Body of pancreas (tissue), 4 donors: ENCODE data around the gene ITPRID1. TPM values are rescaled to one million over a fixed set of nuclear protein-coding genes. Genes with fewer than 3 reads are reported as not detected.

Experiments
- ATAC-seq: fragments of 150-250 bp; one replicate; pipeline ENCODE4 v1.9.1; 2016
- DNase-seq, 4 donors: peaks; one replicate each; pipeline ENCODE4 v3.0.0-alpha.2; 2019
- H3K27ac ChIP-seq, 4 donors: fragments of 200-600 bp; sonication (generic); 1 replicate in 3 of 4; 2 replicates in 1 of 4; pipeline versions ENCODE4 v1.5.1 to v1.6.1; 2016 to 2019; ENCODE audit warnings: mild to moderate bottlenecking in 1 of 4, mixed read lengths in 1 of 4, moderate library complexity in 1 of 4
- H3K27me3 ChIP-seq, 2 donors: fragments of 200-600 bp; sonication (generic); one replicate each; pipeline ENCODE4 v1.6.0; 2016; ENCODE audit warnings: mild to moderate bottlenecking in 1 of 2
- H3K36me3 ChIP-seq, 2 donors: fragments of 200-600 bp; sonication (generic); replicated peaks in 1 of 2; 2 replicates each; pipeline ENCODE4 v1.5.1; 2016; ENCODE audit warnings: low read depth in 2 of 2; ENCODE audit not compliant: insufficient read depth in 1 of 2
- H3K4me1 ChIP-seq: fragments of 200-600 bp; sonication (generic); one replicate; pipeline ENCODE4 v1.6.0; 2016
- H3K4me3 ChIP-seq, 2 donors: fragments of 200-600 bp; sonication (generic); 1 replicate in 1 of 2; 2 replicates in 1 of 2; pipeline ENCODE4 v1.5.1; 2016 to 2019
- H3K9me3 ChIP-seq, 3 donors: fragments of 200-600 bp; sonication (generic); 1 replicate in 2 of 3; 2 replicates in 1 of 3; pipeline ENCODE4 v1.5.1; 2016
- POLR2A ChIP-seq, 3 donors: fragments of 450-650 bp; IDR thresholded peaks; one replicate each; pipeline ENCODE4 v1.6.1; 2016; ENCODE audit warnings: antibody characterized with exemption in 3 of 3, mild to moderate bottlenecking in 2 of 3
- WGBS, 2 donors: methylation state at CpG; one replicate each; pipeline ENCODE4 v1.1.5; 2017; 5-methylcytosine and 5-hydroxymethylcytosine counted together
- intact Hi-C: fragments of 100-400 bp; cut with DNase I; formaldehyde crosslinking; loops from one replicate; pipeline ENCODE4 v1.15.1; 2023
- total RNA-seq, 2 donors: library from RNA; depleted of rRNA; stranded (reverse); fragments of >200 nt; gene quantifications; one replicate each; pipeline ENCODE4 v1.1.0, GENCODE V29; 2016
- TF ChIP-seq, protein P1 (sequence below), 7 experiments: fragments of 450-650 bp in 4 of 7; fragments of 200-600 bp in 3 of 7; sonication (generic) in 3 of 7; IDR thresholded peaks; one replicate each; pipeline ENCODE4 v1.5.1; 2016 to 2019; ENCODE audit warnings: antibody characterized with exemption in 7 of 7

ITPRID1 gene
- total RNA-seq, 2 donors from 2014 or later, result not detected

DNA sequence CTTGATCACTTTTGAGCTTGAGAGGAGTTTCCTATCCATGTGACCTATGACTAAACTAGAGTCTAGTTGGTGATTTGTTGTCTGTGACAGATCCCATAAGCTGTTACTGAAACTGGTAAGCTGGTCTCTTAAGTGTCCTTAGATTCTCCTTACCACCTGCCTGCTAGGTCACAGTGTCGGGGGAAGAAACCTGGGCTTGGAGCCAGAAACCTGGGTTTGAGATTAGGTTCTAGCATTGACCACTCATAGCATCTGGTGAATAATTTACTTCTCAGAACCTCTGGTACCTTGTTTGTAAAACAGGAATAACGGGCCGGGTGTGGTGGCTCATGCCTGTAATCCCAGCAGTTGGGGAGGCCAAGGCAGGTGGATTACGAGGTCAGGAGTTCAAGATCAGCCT lies 21.8 kb upstream of the ITPRID1 start:
- Histone ChIP-seq H3K4me1 (no peaks in the 10 kb centered on the region), H3K36me3 (no peaks in the 10 kb centered on the region), H3K27ac (no peak overlapping the region), H3K9me3 (no peaks in the 10 kb centered on the region), H3K27me3 (no peaks in the 10 kb centered on the region), H3K4me3 (no peak overlapping the region)
- no peak for ATAC-seq
- WGBS, 2 donors, result 47 to 48% methylated on average over 3 to 4 of the region's 4 CpGs
- TF ChIP-seq POLR2A (IDR thresholded peaks at IDR 0.05), result no peak
- TF ChIP-seq, protein P1, sequence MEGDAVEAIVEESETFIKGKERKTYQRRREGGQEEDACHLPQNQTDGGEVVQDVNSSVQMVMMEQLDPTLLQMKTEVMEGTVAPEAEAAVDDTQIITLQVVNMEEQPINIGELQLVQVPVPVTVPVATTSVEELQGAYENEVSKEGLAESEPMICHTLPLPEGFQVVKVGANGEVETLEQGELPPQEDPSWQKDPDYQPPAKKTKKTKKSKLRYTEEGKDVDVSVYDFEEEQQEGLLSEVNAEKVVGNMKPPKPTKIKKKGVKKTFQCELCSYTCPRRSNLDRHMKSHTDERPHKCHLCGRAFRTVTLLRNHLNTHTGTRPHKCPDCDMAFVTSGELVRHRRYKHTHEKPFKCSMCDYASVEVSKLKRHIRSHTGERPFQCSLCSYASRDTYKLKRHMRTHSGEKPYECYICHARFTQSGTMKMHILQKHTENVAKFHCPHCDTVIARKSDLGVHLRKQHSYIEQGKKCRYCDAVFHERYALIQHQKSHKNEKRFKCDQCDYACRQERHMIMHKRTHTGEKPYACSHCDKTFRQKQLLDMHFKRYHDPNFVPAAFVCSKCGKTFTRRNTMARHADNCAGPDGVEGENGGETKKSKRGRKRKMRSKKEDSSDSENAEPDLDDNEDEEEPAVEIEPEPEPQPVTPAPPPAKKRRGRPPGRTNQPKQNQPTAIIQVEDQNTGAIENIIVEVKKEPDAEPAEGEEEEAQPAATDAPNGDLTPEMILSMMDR (IDR thresholded peaks at IDR 0.05), result no peak
- DNase-seq, result no peak
- intact Hi-C loops, result no loop called here

DNA sequence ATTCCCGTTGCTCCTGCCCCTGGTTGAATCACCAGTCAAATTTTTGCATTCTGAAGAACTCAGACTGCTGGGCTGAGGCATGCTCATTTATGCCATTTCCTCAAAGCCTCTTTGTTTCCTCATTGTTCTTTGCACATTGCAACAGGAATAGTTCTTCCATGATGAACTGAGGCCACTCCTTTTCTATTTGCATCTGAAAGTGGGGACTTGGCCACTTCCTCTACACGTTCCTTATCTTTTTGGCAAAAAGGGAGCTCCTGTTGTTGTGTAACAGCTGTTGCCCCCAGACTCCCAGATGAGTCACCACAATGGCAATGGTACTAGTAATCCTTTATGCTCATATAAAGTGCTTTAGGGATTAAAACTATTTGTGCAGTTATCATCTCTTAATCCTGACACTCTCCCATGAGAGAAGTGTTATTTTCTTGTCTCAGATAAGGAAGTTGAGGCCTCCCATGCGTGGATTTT lies 20.1 kb upstream of the ITPRID1 start:
- no peak for TF ChIP-seq POLR2A (IDR thresholded peaks at IDR 0.05)
- TF ChIP-seq, protein P1 (IDR thresholded peaks at IDR 0.05), result no peak
- ATAC-seq (peak; percentile 86), DNase-seq (peak in 3 of 4 donors; percentile 13 to 57 (median 19))
- no peak overlapping the region for H3K4me3 ChIP-seq
- no peaks in the 10 kb centered on the region for H3K36me3 ChIP-seq
- no peaks in the 10 kb centered on the region for H3K27me3 ChIP-seq
- intact Hi-C loops, result no loop called here
- H3K27ac ChIP-seq, result peak overlapping the region in 3 of 4 donors; percentile 10 to 78 (median 58)
- no peaks in the 10 kb centered on the region for H3K9me3 ChIP-seq
- H3K4me1 ChIP-seq, result no peaks in the 10 kb centered on the region
- WGBS, 2 donors, result 21 to 24% methylated on average over 3 of the region's 3 CpGs

DNA sequence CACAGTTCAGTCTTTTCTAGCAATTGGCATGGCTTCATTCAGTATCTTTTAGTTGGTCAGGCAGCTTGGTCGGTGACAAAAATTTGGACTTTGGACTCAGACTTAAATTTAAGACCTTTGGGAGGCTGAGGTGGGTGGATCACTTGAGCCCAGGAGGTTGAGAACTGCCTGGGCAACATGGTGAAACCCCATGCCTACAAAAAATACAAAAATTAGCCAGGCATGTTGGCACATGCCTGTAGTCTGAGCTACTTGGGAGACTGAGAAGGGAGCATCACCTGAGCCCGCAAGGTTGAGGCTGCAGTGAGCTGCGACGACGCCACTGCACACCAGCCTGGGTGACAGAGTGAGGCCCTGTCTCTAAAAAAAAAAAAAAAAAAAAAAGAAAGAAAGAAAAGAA lies 19.5 kb upstream of the ITPRID1 start:
- Histone ChIP-seq H3K27me3 (no peaks in the 10 kb centered on the region), H3K27ac (peak overlapping the region in 3 of 4 donors; percentile 10 to 78 (median 58)), H3K9me3 (no peaks in the 10 kb centered on the region), H3K4me1 (peaks cover 2% of the 10 kb centered on the region), H3K4me3 (no peak overlapping the region), H3K36me3 (no peaks in the 10 kb centered on the region)
- TF ChIP-seq POLR2A (IDR thresholded peaks at IDR 0.05), result no peak
- TF ChIP-seq, protein P1 (IDR thresholded peaks at IDR 0.05), result no peak
- intact Hi-C loops, result no loop called here
- no peak for ATAC-seq
- DNase-seq, result no peak
- 62 to 80% methylated on average over 5 of the region's 5 CpGs for WGBS, 2 donors

DNA sequence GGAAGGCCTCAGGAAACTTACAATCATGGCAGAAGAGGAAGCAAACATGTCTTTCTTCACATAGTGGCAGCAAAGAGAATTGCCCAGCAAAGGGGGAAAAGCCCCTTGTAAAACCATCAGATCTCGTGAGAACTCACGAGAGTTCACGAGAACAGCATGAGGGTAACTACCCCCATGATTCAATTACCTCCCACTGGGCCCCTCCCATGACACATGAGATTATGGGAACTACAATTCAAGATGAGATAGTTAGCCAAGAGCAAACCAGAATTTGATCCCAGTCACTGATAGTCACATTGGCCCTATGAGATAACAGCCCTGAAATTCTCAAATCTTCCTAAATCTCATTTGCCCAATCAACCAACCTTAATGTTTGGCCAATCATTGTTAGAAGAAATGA lies 18.2 kb upstream of the ITPRID1 start:
- H3K9me3 ChIP-seq, result no peaks in the 10 kb centered on the region
- ATAC-seq (no peak), DNase-seq (no peak)
- no peak overlapping the region for H3K27ac ChIP-seq
- 80 to 88% methylated on average over 3 of the region's 3 CpGs for WGBS, 2 donors
- TF ChIP-seq, protein P1 (IDR thresholded peaks at IDR 0.05), result no peak
- TF ChIP-seq POLR2A (IDR thresholded peaks at IDR 0.05), result no peak
- intact Hi-C loops, result no loop called here
- H3K4me3 ChIP-seq, result no peak overlapping the region
- peaks cover 15% of the 10 kb centered on the region for H3K4me1 ChIP-seq
- no peaks in the 10 kb centered on the region for H3K36me3 ChIP-seq
- no peaks in the 10 kb centered on the region for H3K27me3 ChIP-seq

DNA sequence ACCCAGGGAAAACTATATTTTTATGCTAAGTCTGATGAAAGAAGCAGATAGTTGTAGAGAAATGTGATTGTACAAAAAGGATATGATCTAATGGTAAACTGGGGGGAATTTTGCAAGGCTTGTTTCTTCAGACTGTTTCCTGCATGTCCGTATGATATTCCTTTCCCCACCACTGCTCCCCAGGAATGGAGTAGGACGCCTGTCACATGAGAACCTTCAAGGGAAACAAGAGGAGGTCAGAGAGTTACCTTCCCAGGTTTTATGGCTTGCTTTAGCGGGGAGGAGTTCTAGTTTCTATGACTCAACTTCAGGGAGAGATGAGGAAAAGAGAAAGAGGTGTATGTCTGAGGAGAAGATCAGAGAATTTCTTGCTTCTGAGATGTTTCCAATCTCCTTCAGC lies 16.4 kb upstream of the ITPRID1 start:
- 28 to 42% methylated on average over 3 of the region's 3 CpGs for WGBS, 2 donors
- no peak overlapping the region for H3K4me3 ChIP-seq

More for the DNA sequence above, 16.4 kb upstream of the ITPRID1 start:
- Histone ChIP-seq H3K27ac (no peak overlapping the region), H3K27me3 (no peaks in the 10 kb centered on the region), H3K4me1 (peaks cover 17% of the 10 kb centered on the region), H3K9me3 (no peaks in the 10 kb centered on the region), H3K36me3 (no peaks in the 10 kb centered on the region)
- intact Hi-C loops, result no loop called here
- TF ChIP-seq POLR2A (IDR thresholded peaks at IDR 0.05), result no peak
- TF ChIP-seq, protein P1 (IDR thresholded peaks at IDR 0.05), result no peak
- no peak for DNase-seq
- no peak for ATAC-seq
